Central memory CD8-positive, alpha-beta T cell (primary cell): Measurements from ENCODE around the gene MATN1.
"Not testable (repeated sequence)": the region's sequence is repeated elsewhere in the genome, so short reads cannot be mapped to it uniquely, and the experiment has no call there.

ENCODE experiments used
- ATAC-seq: fragments of 150-1000 bp; cut with Tn5 transposase; replicated peaks from 2 replicates; pipeline ENCODE4 v1.10.0; 2022; ENCODE audit warnings: mild to moderate bottlenecking, moderate FRiP score, moderate number of reproducible peaks; ENCODE audit not compliant: poor library complexity, severe bottlenecking; ENCODE audit errors: extremely low read depth
- DNase-seq, 2 donors: peaks; one replicate each; pipeline ENCODE4 v3.0.0; 2021; ENCODE audit warnings: low spot score in 2 of 2
- H3K27ac Mint-ChIP-seq: one replicate; pipeline ENCODE4 v1.8.0; 2022; ENCODE audit warnings: low read depth, mild to moderate bottlenecking, moderate library complexity, mixed read lengths
- H3K27me3 Mint-ChIP-seq: one replicate; pipeline ENCODE4 v1.8.0; 2022; ENCODE audit warnings: mixed read lengths
- H3K36me3 Mint-ChIP-seq: one replicate; pipeline ENCODE4 v1.8.0; 2022; ENCODE audit warnings: mild to moderate bottlenecking, moderate library complexity, mixed read lengths; ENCODE audit not compliant: insufficient read depth
- H3K4me1 Mint-ChIP-seq: one replicate; pipeline ENCODE4 v1.8.0; 2022; ENCODE audit warnings: mixed read lengths
- H3K4me3 Mint-ChIP-seq: one replicate; pipeline ENCODE4 v1.8.0; 2022; ENCODE audit warnings: mild to moderate bottlenecking, moderate library complexity, mixed read lengths
- H3K9me3 Mint-ChIP-seq: one replicate; pipeline ENCODE4 v1.8.0; 2022; ENCODE audit warnings: mixed read lengths

MATN1 gene, protein sequence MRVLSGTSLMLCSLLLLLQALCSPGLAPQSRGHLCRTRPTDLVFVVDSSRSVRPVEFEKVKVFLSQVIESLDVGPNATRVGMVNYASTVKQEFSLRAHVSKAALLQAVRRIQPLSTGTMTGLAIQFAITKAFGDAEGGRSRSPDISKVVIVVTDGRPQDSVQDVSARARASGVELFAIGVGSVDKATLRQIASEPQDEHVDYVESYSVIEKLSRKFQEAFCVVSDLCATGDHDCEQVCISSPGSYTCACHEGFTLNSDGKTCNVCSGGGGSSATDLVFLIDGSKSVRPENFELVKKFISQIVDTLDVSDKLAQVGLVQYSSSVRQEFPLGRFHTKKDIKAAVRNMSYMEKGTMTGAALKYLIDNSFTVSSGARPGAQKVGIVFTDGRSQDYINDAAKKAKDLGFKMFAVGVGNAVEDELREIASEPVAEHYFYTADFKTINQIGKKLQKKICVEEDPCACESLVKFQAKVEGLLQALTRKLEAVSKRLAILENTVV

DNA sequence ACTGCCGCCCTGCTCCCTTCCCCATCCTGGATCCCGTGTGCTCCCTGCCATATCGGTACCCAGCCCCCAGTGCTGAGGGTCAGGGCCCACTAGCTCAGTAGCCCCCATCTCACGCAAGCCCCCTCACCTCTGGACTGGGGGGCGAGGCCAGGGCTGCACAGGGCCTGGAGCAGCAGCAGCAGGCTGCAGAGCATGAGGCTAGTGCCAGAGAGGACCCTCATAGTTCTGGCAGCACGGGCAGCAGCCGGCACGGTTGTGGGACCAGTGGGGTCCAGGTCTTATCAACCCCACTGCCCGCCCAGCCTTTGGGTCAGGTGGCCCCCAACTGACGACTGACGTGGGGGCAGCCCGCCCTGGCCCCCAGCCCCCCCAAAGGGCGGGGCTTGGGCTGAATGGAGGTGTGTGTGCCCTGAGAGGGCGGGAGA, at the start of gene MATN1:
MATN1 (minus strand) TSS at position 255 of the 425 bp plus-strand sequence; CDS start at position 221, 34 bp downstream.
- Mint-ChIP-seq H3K36me3 (peaks cover 14% of the 10 kb centered on the region), H3K4me1 (peaks cover 13% of the 10 kb centered on the region), H3K9me3 (no peaks in the 10 kb centered on the region), H3K27me3 (no peaks in the 10 kb centered on the region), H3K4me3 (no peak within 1 kb of the TSS), H3K27ac (peak within 1 kb of the TSS; percentile 15)
- DNase-seq (no peak), ATAC-seq (no peak)

DNA sequence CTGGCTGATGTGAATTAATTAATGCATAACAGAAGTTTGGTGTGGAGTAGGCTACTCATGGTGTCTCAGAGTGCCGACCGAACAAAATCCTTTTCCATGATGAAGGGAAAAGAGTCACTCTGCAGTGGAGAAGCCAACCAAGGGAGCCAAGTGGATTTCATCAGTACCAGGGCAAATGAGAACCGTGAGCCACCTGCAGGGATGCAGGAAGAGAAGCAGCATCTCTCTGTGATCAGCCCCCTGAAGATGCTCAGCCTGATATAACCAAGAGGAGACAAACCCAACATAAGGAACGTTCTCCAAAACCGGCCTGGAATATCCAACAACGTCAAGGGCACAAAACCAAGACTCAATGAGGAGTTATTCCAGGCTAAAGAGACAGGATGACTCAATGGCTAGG, 47.6 kb upstream of the MATN1 start:
- Mint-ChIP-seq H3K4me3 (no peak overlapping the region), H3K9me3 (no peaks in the 10 kb centered on the region), H3K27ac (no peak overlapping the region), H3K27me3 (no peaks in the 10 kb centered on the region), H3K36me3 (peaks cover 1% of the 10 kb centered on the region), H3K4me1 (peaks cover 9% of the 10 kb centered on the region)
- no peak for DNase-seq
- ATAC-seq: no peak

DNA sequence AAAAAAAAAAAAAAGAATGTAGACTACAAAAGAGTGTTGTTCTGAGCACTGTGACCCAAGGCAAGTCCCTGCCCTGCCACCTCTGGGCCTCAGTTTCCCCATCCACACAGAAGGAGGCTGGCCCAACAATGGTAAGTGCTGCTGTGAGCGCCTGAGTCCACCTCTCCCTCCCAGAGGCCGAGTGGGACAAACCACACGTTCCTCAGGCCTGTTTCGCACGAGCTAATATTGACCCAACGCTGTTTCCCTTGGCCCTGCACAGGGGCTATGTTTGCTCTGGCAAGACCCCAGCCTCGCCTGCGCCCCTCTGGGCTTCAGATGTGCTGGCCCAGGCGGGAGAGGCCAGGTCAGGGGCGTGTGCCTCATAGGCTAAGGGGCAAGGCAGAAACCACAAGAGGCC, 46.8 kb upstream of the MATN1 start:
- peaks cover 2% of the 10 kb centered on the region for H3K36me3 Mint-ChIP-seq
- H3K4me1 Mint-ChIP-seq: peaks cover 9% of the 10 kb centered on the region
- peak overlapping the region; percentile 25 for H3K27ac Mint-ChIP-seq
- no peaks in the 10 kb centered on the region for H3K9me3 Mint-ChIP-seq
- H3K4me3 Mint-ChIP-seq: no peak overlapping the region
- no peaks in the 10 kb centered on the region for H3K27me3 Mint-ChIP-seq
- DNase-seq (no peak), ATAC-seq (no peak)

- H3K27me3 Mint-ChIP-seq: no peaks in the 10 kb centered on the region
- peaks cover 2% of the 10 kb centered on the region for H3K36me3 Mint-ChIP-seq
- ATAC-seq: no peak
- DNase-seq: no peak
- no peak overlapping the region for H3K4me3 Mint-ChIP-seq
- peaks cover 9% of the 10 kb centered on the region for H3K4me1 Mint-ChIP-seq
- no peak overlapping the region for H3K27ac Mint-ChIP-seq
- no peaks in the 10 kb centered on the region for H3K9me3 Mint-ChIP-seq
Observed at GRCh38 chr1:30768830-30769718, 45.7 kb upstream of the MATN1 start.

GRCh38 chr1:30768159-30768829, 44.9 kb upstream of the MATN1 start:
- DNase-seq: no peak
- peak overlapping the region; percentile 14 for H3K27ac Mint-ChIP-seq
- ATAC-seq: no peak
- H3K4me1 Mint-ChIP-seq: peaks cover 9% of the 10 kb centered on the region
- no peaks in the 10 kb centered on the region for H3K9me3 Mint-ChIP-seq
- no peak overlapping the region for H3K4me3 Mint-ChIP-seq
- H3K36me3 Mint-ChIP-seq: peaks cover 2% of the 10 kb centered on the region
- no peaks in the 10 kb centered on the region for H3K27me3 Mint-ChIP-seq

DNA sequence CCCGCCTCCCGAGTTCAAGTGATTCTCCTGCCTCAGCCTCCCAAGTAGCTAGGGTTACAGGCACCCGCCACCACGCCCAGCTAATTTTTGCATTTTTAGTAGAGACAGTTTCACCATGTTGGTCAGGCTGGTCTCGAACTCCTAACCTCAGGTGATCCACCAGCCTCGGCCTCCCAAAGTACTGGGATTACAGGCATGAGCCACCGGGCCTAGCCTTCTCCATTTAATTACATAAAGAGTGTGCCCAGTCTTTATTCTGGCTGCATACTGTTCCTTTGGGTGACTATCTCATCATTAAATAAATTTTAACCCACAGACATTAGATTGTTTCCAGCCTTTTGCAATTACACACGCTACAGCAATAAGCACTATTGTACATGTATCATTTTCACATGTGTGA, 43.6 kb upstream of the MATN1 start:
- ATAC-seq: not testable (repeated sequence)
- H3K4me1 Mint-ChIP-seq: peaks cover 10% of the 10 kb centered on the region

DNA sequence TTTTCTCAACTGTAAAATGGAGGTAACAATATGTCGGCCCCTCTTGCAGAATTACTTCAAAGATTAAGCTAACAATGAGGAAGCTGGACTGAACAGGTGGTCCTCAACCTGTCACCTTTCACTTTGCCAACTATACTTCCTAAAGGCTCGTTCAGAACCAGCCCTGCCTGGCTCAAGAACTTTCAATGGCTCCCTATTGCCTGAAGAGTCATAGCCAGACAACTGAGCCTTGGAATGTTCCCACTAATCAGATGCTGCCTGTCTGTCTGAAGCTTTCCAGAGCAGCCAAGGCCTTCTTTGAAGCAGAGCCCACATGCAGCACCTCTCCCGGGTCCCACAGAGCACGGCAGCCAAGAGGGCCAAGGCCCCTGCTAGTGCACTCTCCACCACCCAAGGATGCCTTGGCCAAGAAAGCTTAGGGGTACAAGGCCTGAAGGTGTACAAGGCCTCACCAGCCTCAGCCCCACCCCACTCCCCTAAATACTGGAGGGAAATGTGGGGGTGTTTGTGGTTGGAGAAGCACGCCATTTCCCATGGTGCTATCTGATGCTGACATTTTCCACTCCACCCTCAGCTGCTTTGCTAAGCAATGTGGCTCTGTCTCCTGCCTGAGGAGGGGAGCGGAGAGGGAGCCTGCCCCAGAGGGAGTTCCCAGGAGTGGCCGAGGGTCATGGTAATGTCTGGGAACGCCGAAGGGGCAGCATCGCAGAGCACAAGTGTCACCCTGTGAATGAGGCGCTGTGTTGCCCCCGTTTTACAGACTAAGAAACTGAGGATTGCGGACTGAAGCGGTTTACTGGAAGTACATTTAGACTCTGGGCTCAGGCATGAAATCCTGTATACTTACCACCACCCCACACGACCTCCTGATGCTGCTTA, 42.4 kb upstream of the MATN1 start:
- Mint-ChIP-seq H3K4me3 (no peak overlapping the region), H3K27ac (no peak overlapping the region), H3K36me3 (peaks cover 2% of the 10 kb centered on the region), H3K9me3 (no peaks in the 10 kb centered on the region), H3K4me1 (peaks cover 18% of the 10 kb centered on the region), H3K27me3 (no peaks in the 10 kb centered on the region)
- DNase-seq: no peak
- no peak for ATAC-seq

More for the DNA sequence above, 43.6 kb upstream of the MATN1 start:
- H3K27me3 Mint-ChIP-seq, H3K9me3 Mint-ChIP-seq, DNase-seq, H3K27ac Mint-ChIP-seq, H3K36me3 Mint-ChIP-seq, H3K4me3 Mint-ChIP-seq: not testable (repeated sequence)

- H3K4me1 Mint-ChIP-seq: peaks cover 25% of the 10 kb centered on the region
- peaks cover 6% of the 10 kb centered on the region for H3K36me3 Mint-ChIP-seq
- no peak for ATAC-seq
- no peak overlapping the region for H3K4me3 Mint-ChIP-seq
- no peaks in the 10 kb centered on the region for H3K9me3 Mint-ChIP-seq
- H3K27me3 Mint-ChIP-seq: no peaks in the 10 kb centered on the region
- DNase-seq: no peak
- no peak overlapping the region for H3K27ac Mint-ChIP-seq
Observed at GRCh38 chr1:30764939-30765555, 41.7 kb upstream of the MATN1 start.

DNA sequence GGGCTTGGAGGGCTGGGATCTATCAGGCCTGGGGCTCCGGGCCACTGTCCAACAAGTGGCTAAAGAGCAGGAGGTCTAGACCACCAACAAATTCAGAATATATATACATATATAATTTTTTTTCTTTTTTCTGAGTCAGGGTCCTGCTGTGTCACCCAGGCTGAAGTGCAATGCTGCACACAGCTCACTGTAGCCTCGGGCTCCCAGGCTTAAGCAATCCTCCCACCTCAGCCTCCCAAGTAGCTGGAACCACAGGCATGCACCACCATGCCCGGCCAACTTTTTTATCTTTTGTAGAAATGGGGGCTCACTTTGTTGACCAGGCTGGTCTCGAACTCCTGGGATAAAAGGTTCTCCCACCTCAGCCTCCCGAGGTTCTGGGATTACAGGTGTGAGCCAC, 41.0 kb upstream of the MATN1 start:
- H3K4me1 Mint-ChIP-seq: peaks cover 32% of the 10 kb centered on the region
- H3K27ac Mint-ChIP-seq: no peak overlapping the region
- H3K9me3 Mint-ChIP-seq: no peaks in the 10 kb centered on the region
- H3K36me3 Mint-ChIP-seq: peaks cover 10% of the 10 kb centered on the region
- ATAC-seq (no peak), DNase-seq (no peak)
- no peak overlapping the region for H3K4me3 Mint-ChIP-seq
- H3K27me3 Mint-ChIP-seq: no peaks in the 10 kb centered on the region

- peaks cover 13% of the 10 kb centered on the region for H3K36me3 Mint-ChIP-seq
- no peaks in the 10 kb centered on the region for H3K27me3 Mint-ChIP-seq
- ATAC-seq (no peak), DNase-seq (no peak)
- H3K9me3 Mint-ChIP-seq: no peaks in the 10 kb centered on the region
- no peak overlapping the region for H3K4me3 Mint-ChIP-seq
- no peak overlapping the region for H3K27ac Mint-ChIP-seq
- peaks cover 37% of the 10 kb centered on the region for H3K4me1 Mint-ChIP-seq
Observed at GRCh38 chr1:30763651-30764248, 40.4 kb upstream of the MATN1 start.
